ENCODE results near the gene TUT7. TPM values are rescaled to one million over a fixed set of nuclear protein-coding genes. Genes with fewer than 3 reads are reported as not detected.
A peak's percentile ranks its signal among the peaks of the same experiment; 100 is the strongest.
"Not testable (repeated sequence)": the region's sequence is repeated elsewhere in the genome, so short reads cannot be mapped to it uniquely, and the experiment has no call there.

TUT7 gene
- total RNA-seq = 10 to 100 TPM; 30.7 to 49.1 (median 36.8) TPM
- long read RNA-seq, donor 1, full-length matches to known transcripts = 3 of 9 reads
- long read RNA-seq, donor 1, partial matches to known transcripts = 3 of 9 reads
- long read RNA-seq, donor 1, other reads (novel, unspliced or antisense) = 3 of 9 reads
- long read RNA-seq, donor 2, partial matches to known transcripts = 7 of 11 reads
- long read RNA-seq, donor 2, other reads (novel, unspliced or antisense) = 4 of 11 reads

- no peak for TF ChIP-seq CTCF (IDR thresholded peaks at IDR 0.05)
- Histone ChIP-seq H3K9me3 (no peaks in the 10 kb centered on the region), H3K4me3 (peak within 1 kb of the TSS; percentile 90), H3K36me3 (ENCODE audit: low read depth) (no peaks in the 10 kb centered on the region), H3K4me1 (ENCODE audit: low read depth) (peaks cover 34% of the 10 kb centered on the region)
- intact Hi-C loops (cut with DNase I, micrococcal nuclease) = no loop called here
- ATAC-seq = peak; percentile 98
- peak; percentile 97 to 99 (median 98) for DNase-seq
Observed at GRCh38 chr9:86354011-86354817, at the start of gene TUT7. Gene TUT7 (minus strand): TSS chr9:86354410. CDS start chr9:86353199, 1,211 bp downstream.

DNA sequence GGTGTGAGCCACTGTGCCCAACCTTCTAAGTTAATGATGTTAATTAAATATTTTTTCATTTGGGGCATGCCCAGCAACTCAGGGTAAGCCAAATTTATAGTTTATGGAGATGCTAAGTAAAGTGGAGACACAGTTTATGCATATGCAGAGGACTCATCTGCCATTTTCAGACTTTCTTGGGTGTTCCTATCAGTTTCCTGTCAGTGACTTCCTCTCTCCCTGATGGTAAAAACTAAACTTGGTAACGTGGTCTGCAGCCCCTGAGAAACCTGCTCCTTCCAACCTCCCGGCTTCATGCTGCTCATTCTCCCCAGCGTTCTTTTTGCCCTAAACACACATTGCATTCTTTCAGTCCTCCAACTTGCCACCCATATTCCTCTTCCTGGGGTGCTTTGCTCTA, 48.4 kb upstream of the TUT7 start:
- no peak for TF ChIP-seq CTCF (IDR thresholded peaks at IDR 0.05)
- intact Hi-C loops (cut with DNase I, micrococcal nuclease) = no loop called here
- ATAC-seq = no peak
- DNase-seq = no peak
- no peak overlapping the region for H3K4me3 ChIP-seq
- H3K4me1 ChIP-seq (ENCODE audit: low read depth) = no peaks in the 10 kb centered on the region
- H3K36me3 ChIP-seq (ENCODE audit: low read depth) = no peaks in the 10 kb centered on the region
- no peaks in the 10 kb centered on the region for H3K9me3 ChIP-seq

GRCh38 chr9:86396412-86396811, 42.2 kb upstream of the TUT7 start:
- H3K4me3 ChIP-seq = no peak overlapping the region
- no peak for ATAC-seq

DNA sequence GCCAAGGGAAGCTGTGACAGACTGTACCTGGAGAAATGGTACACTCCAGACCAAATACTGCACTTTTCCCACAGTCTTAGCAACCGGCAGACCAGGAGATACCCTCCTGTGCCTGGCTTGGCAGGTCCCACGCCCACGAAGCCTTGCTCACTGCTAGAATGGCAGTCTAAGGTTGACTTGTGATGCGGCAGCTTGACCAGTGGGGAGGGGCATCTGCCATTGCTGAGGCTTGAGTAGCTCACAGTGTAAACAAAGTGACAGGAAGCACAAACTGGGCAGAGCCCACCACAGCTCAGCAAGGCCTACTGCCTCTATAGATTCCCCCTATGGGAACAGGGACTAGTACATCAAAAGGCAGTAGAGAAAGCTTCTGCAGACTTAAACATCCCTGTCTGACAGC, 36.0 kb upstream of the TUT7 start:
- ATAC-seq; H3K4me3 ChIP-seq; H3K9me3 ChIP-seq; H3K36me3 ChIP-seq (ENCODE audit: low read depth); intact Hi-C loops (cut with DNase I, micrococcal nuclease); DNase-seq; H3K4me1 ChIP-seq (ENCODE audit: low read depth): not testable (repeated sequence)

More at GRCh38 chr9:86396412-86396811, 42.2 kb upstream of the TUT7 start:
- Histone ChIP-seq H3K36me3 (ENCODE audit: low read depth) (no peaks in the 10 kb centered on the region), H3K9me3 (no peaks in the 10 kb centered on the region), H3K4me1 (ENCODE audit: low read depth) (no peaks in the 10 kb centered on the region)
- TF ChIP-seq CTCF (IDR thresholded peaks at IDR 0.05) = no peak
- no peak for DNase-seq
- intact Hi-C loops (cut with DNase I, micrococcal nuclease) = no loop called here

GRCh38 chr9:86389628-86390027, 35.4 kb upstream of the TUT7 start:
- H3K9me3 ChIP-seq = no peaks in the 10 kb centered on the region
- no peak for DNase-seq
- no peaks in the 10 kb centered on the region for H3K36me3 ChIP-seq (ENCODE audit: low read depth)
- no peak overlapping the region for H3K4me3 ChIP-seq
- intact Hi-C loops (cut with DNase I, micrococcal nuclease) = no loop called here
- no peaks in the 10 kb centered on the region for H3K4me1 ChIP-seq (ENCODE audit: low read depth)
- no peak for TF ChIP-seq CTCF (IDR thresholded peaks at IDR 0.05)
- no peak for ATAC-seq

DNA sequence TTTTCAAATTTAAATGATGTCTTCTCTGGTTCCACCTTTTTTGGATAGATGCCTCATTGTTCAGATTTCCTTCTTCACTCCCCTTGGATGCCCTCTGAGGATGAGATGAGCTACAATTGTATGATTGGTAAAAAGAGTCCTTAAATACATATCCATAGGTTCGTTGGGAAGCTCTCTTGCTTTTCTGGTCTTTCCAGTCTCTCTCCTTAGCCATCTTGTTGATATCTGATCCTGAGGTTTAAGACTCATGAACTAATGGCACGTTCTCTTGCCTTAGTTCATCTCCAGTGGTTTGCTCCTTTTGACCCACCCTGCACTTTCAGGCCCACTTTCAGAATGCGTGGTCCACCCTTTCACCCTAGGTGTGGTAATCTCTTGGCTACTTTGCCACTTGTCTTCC, 33.2 kb upstream of the TUT7 start:
- intact Hi-C loops (cut with DNase I, micrococcal nuclease) = no loop called here
- H3K9me3 ChIP-seq = no peaks in the 10 kb centered on the region
- no peak for TF ChIP-seq CTCF (IDR thresholded peaks at IDR 0.05)
- ATAC-seq (no peak), DNase-seq (no peak)
- H3K36me3 ChIP-seq (ENCODE audit: low read depth) = no peaks in the 10 kb centered on the region
- H3K4me1 ChIP-seq (ENCODE audit: low read depth) = no peaks in the 10 kb centered on the region
- no peak overlapping the region for H3K4me3 ChIP-seq

DNA sequence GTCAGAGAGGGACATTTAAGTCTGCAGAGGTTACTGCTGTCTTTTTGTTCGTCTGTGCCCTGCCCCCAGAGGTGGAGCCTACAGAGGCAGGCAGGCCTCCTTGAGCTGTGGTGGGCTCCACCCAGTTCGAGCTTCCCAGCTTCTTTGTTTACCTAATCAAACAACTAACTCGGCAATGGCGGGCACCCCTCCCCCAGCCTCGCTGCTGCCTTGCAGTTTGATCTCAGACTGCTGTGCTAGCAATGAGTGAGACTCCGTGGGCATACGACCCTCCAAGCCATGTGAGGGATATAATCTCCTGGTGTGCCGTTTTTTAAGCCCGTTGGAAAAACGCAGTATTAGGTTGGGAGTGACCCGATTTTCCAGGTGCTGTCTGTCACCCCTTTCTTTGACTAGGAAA, 28.8 kb upstream of the TUT7 start:
- DNase-seq; intact Hi-C loops (cut with DNase I, micrococcal nuclease); H3K9me3 ChIP-seq; H3K36me3 ChIP-seq (ENCODE audit: low read depth); ATAC-seq; H3K4me3 ChIP-seq; H3K4me1 ChIP-seq (ENCODE audit: low read depth): not testable (repeated sequence)
